ENCODE results near the gene CEP128. TPM values are rescaled to one million over a fixed set of nuclear protein-coding genes. Genes with fewer than 3 reads are reported as not detected.

Gene CEP128
- total RNA-seq, 2 experiments from 2014 or later = 71.9 to 137 TPM

DNA sequence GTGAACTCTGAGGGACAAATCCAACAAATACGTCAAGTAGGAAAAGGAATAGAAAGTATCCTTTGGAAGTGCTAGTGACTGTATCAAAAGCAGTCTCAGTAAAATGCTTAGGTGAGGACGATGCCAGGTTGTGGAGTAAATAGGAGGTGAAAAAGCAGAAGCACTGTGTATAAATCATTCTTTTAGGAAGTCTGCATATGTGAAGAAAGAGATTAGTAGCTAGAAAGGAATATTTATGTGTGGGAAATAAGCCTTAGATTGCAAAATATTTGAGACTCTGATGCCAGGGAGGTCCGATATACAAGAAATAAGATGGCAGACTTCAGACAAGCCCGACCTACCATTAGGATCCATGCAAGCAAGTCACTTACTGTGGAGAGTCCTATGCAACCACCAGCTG is 7.9 kb downstream of the CEP128 start:
- H3K27ac ChIP-seq (ENCODE audit: low read depth, low read length, poor library complexity, severe bottlenecking) = peak overlapping the region; percentile 97
- H3K79me2 ChIP-seq (ENCODE audit: insufficient read depth, low read depth, low read length) = peaks cover 83% of the 10 kb centered on the region
- H3K4me3 ChIP-seq (ENCODE audit: low read depth, low read length, poor library complexity, severe bottlenecking) = no peak overlapping the region
- no TSS peak for BruUV-seq (replicated peaks)
- no peaks in the 10 kb centered on the region for H3K9me2 ChIP-seq (ENCODE audit: insufficient read depth, low read length)
- H4K20me1 ChIP-seq (ENCODE audit: insufficient read depth, low read length) = no peaks in the 10 kb centered on the region
- ChIA-PET CTCF (ENCODE audit: unreplicated experiment) (interaction anchor here (1.1 kb wide), 2 partner anchors 8 to 22 kb away, joined by 3 to 4 read pairs; partner anchors contain the start of genes CEP128 and TSHR), POLR2A (interaction anchor here (0.7 to 7.4 kb wide), 15 partner anchors 8 to 599 kb away, joined by 3 to 67 read pairs (median 4); partner anchors contain the start of genes CEP128 and TSHR)
- intact Hi-C loops (cut with micrococcal nuclease; ENCODE audit: unreplicated experiment) = loop anchor here (10.0 kb wide), 1 partner anchor 601 kb away; the partner anchor contains the start of gene SEL1L
- no peak for TF ChIP-seq EZH2phosphoT487 (IDR thresholded peaks at IDR 0.05; ENCODE audit: borderline replicate concordance, low read depth, low read length)
- TF ChIP-seq CTCF (conservative IDR thresholded peaks at IDR 0.05; ENCODE audit: low read length) = no peak
- H3K4me2 ChIP-seq (ENCODE audit: low read length) = peak overlapping the region; percentile 30
- H3K4me1 ChIP-seq (ENCODE audit: insufficient read depth, low read length, poor library complexity, severe bottlenecking) = peaks cover 71% of the 10 kb centered on the region
- no peak overlapping the region for H2AFZ ChIP-seq (ENCODE audit: low read length)
- H3K9me3 ChIP-seq (ENCODE audit: low read length) = peaks cover 20% of the 10 kb centered on the region; the same call in 1 of the 2 replicates
- peaks cover 78% of the 10 kb centered on the region for H3K36me3 ChIP-seq (ENCODE audit: insufficient read depth, low read length)
- DNase-seq (ENCODE audit: low spot score) = no peak

GRCh38 chr14:80933282-80933681 is 8.3 kb downstream of the CEP128 start:
- CTCF ChIA-PET (ENCODE audit: unreplicated experiment) = interaction anchor here (1.1 kb wide), 1 partner anchor 8 kb away, joined by 3 read pairs; the partner anchor contains the start of gene CEP128
- intact Hi-C loops (cut with micrococcal nuclease; ENCODE audit: unreplicated experiment) = loop anchor here (10.0 kb wide), 1 partner anchor 602 kb away; the partner anchor contains the start of gene SEL1L

More at GRCh38 chr14:80933282-80933681, 8.3 kb downstream of the CEP128 start:
- H3K36me3 ChIP-seq (ENCODE audit: insufficient read depth, low read length) = peaks cover 78% of the 10 kb centered on the region
- peaks cover 84% of the 10 kb centered on the region for H3K79me2 ChIP-seq (ENCODE audit: insufficient read depth, low read depth, low read length)
- peak overlapping the region; percentile 30 for H3K4me2 ChIP-seq (ENCODE audit: low read length)
- POLR2A ChIA-PET = interaction anchor here (1.0 to 7.4 kb wide), 10 partner anchors 9 to 599 kb away, joined by 4 to 67 read pairs (median 6); partner anchors contain the start of genes CEP128 and TSHR
- no peak overlapping the region for H3K4me3 ChIP-seq (ENCODE audit: low read depth, low read length, poor library complexity, severe bottlenecking)
- H3K27ac ChIP-seq (ENCODE audit: low read depth, low read length, poor library complexity, severe bottlenecking) = peak overlapping the region; percentile 97
- DNase-seq (ENCODE audit: low spot score) = no peak
- peaks cover 71% of the 10 kb centered on the region for H3K4me1 ChIP-seq (ENCODE audit: insufficient read depth, low read length, poor library complexity, severe bottlenecking)
- no TSS peak for BruUV-seq (replicated peaks)
- H3K9me2 ChIP-seq (ENCODE audit: insufficient read depth, low read length) = no peaks in the 10 kb centered on the region
- peaks cover 24% of the 10 kb centered on the region for H3K9me3 ChIP-seq (ENCODE audit: low read length)
- TF ChIP-seq CTCF (conservative IDR thresholded peaks at IDR 0.05; ENCODE audit: low read length) = no peak
- no peak for TF ChIP-seq EZH2phosphoT487 (IDR thresholded peaks at IDR 0.05; ENCODE audit: borderline replicate concordance, low read depth, low read length)
- H4K20me1 ChIP-seq (ENCODE audit: insufficient read depth, low read length) = no peaks in the 10 kb centered on the region
- no peak overlapping the region for H2AFZ ChIP-seq (ENCODE audit: low read length)

All from OCI-LY7 (cell line).